ENCODE data around the gene HTR4. TPM values are rescaled to one million over a fixed set of nuclear protein-coding genes. Genes with fewer than 3 reads are reported as not detected.

HTR4 gene
- total RNA-seq, 2 donors from 2014 or later, result 4.3 to 7.9 TPM

DNA sequence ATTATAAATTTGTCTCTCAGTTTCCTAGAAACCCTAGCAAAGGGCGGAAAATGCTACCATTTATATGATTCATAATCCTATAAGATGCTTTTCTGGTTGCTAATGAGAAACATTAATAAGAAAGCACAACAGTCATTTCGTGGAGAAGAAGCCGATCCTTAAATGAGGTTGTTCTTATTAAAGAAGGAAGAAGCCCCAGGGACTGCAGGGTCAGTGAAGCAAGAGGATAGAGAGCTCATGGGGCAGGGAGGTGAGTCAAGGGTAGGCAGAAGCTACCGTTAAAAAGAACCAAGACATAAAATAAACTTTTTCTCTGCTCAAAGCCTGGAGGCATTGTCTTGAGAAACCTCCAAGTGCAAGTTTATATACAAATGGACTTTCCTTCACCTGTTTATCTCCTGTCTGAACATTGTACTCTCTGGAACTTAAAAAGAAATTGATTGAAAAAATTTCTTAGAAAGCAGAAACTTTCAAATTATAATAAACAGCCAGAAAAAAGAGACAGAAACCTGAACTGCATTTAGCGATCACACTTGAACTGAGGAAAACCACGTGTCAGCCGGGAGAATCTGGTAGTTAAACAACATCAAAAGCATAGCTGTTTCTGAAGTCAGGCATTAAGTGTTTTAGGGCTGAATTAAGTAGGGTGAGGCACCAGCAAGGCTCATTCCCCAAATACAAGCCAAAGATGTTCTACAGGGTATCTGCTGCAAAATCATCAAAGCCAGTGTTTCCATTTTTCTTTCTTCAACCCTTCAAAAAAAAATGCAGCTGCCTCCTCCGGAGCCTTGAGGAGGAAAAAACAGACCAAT lies 21.9 kb downstream of the HTR4 start:
- H3K27ac ChIP-seq, result no peak overlapping the region
- DNase-seq (ENCODE audit: low spot score), result no peak

DNA sequence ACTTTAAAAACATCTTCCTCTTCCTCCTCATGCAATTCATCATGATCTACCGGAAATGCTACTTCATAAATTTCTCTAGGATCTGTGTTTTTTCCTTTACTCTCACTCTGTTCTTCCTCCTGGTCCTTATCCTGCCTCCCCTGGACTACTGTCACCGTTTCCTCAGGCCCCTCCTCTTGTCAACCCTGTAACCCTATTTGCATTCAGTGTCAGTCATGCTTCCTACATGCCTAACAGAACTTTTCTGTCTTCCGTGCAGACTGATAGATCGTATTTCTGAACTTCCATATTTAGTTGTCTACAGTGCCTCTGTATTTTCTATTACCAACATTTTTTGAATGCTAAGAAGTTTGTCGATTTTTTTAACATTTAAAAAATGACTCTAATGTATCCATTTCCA lies 27.3 kb downstream of the HTR4 start:
- no peak for DNase-seq (ENCODE audit: low spot score)
- H3K4me1 ChIP-seq, result no peaks in the 10 kb centered on the region
- TF ChIP-seq, protein P1, sequence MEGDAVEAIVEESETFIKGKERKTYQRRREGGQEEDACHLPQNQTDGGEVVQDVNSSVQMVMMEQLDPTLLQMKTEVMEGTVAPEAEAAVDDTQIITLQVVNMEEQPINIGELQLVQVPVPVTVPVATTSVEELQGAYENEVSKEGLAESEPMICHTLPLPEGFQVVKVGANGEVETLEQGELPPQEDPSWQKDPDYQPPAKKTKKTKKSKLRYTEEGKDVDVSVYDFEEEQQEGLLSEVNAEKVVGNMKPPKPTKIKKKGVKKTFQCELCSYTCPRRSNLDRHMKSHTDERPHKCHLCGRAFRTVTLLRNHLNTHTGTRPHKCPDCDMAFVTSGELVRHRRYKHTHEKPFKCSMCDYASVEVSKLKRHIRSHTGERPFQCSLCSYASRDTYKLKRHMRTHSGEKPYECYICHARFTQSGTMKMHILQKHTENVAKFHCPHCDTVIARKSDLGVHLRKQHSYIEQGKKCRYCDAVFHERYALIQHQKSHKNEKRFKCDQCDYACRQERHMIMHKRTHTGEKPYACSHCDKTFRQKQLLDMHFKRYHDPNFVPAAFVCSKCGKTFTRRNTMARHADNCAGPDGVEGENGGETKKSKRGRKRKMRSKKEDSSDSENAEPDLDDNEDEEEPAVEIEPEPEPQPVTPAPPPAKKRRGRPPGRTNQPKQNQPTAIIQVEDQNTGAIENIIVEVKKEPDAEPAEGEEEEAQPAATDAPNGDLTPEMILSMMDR (IDR thresholded peaks at IDR 0.05), result no peak
- no peaks in the 10 kb centered on the region for H3K36me3 ChIP-seq
- H3K27ac ChIP-seq, result no peak overlapping the region
- no peaks in the 10 kb centered on the region for H3K27me3 ChIP-seq
- H3K9me3 ChIP-seq, result no peaks in the 10 kb centered on the region
- H3K4me3 ChIP-seq, result no peak overlapping the region

More for the DNA sequence above, 21.9 kb downstream of the HTR4 start:
- Histone ChIP-seq H3K4me3 (no peak overlapping the region), H3K27me3 (no peaks in the 10 kb centered on the region), H3K4me1 (no peaks in the 10 kb centered on the region), H3K9me3 (no peaks in the 10 kb centered on the region), H3K36me3 (no peaks in the 10 kb centered on the region)
- TF ChIP-seq, protein P1 (IDR thresholded peaks at IDR 0.05), result no peak

DNA sequence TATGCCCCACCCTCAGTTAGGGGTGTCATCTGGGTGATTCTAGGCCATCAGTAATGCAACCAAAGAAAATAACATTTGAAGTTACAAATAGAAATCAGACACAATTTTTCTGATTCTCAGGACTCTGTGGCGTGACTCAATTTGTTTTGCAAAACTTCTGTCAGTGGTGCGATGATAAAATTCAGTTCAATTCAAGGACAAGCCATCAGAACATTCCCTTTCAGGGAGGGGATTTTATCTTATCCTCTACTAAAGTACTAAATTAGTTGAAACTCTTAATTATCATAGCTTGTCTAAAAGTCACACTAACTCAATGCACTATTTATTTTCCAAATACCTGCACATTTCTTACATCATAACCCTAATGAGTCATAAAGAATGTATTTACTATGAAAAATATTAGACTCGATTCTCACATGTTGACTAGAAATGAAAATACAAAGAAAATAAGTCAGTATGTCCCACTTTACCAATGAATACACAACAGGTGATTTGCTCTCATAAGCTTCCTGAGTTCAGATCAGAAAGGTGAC lies 28.2 kb downstream of the HTR4 start:
- Histone ChIP-seq H3K27me3 (no peaks in the 10 kb centered on the region), H3K4me1 (no peaks in the 10 kb centered on the region), H3K36me3 (no peaks in the 10 kb centered on the region), H3K4me3 (no peak overlapping the region), H3K9me3 (no peaks in the 10 kb centered on the region), H3K27ac (no peak overlapping the region)
- TF ChIP-seq, protein P1 (IDR thresholded peaks at IDR 0.05), result no peak
- DNase-seq (ENCODE audit: low spot score), result no peak

DNA sequence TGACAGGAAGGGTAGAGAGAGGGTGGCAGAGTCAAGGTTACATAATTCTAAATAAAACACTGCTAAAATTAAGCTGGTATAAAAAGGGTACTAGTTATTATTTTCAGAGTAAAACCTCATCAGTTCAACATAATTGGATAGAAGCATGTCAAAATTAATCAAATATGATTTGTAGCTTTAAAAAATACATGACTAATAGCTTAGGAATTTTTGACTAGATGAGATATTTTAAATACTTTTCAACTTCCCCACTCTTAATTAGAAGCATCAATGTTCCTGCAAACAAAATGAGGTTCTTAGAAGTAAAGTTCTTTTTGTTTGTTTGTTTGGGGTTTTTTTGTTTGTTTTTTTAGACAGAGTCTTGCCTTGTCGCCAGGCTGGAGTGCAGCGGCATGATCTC lies 29.1 kb downstream of the HTR4 start:
- DNase-seq (ENCODE audit: low spot score), result no peak
- Histone ChIP-seq H3K4me3 (no peak overlapping the region), H3K4me1 (no peaks in the 10 kb centered on the region), H3K36me3 (no peaks in the 10 kb centered on the region), H3K9me3 (no peaks in the 10 kb centered on the region), H3K27ac (no peak overlapping the region), H3K27me3 (no peaks in the 10 kb centered on the region)
- TF ChIP-seq, protein P1 (IDR thresholded peaks at IDR 0.05), result no peak

DNA sequence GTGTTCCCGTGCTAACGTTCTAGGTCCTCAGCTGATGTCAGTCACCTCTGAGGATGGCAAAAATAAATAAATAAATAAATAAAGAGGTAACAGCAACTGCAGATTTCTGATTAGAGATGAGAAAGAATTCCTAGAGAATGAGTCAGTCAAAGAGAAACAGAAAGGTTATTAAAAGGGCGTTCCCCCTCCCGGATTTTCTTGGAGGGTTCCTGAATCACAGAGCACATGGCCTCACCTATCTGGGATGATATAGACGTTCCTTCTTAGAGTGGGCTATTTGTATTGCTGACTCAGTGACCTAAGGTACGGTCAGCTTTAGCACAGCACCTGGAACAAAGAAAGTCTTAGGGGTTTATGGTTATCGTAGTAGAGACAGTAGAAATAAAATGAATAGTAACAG lies 30.6 kb downstream of the HTR4 start:
- H3K27ac ChIP-seq, result no peak overlapping the region
- no peak for DNase-seq (ENCODE audit: low spot score)

More for the DNA sequence above, 30.6 kb downstream of the HTR4 start:
- Histone ChIP-seq H3K9me3 (no peaks in the 10 kb centered on the region), H3K4me1 (no peaks in the 10 kb centered on the region), H3K27me3 (no peaks in the 10 kb centered on the region), H3K4me3 (no peak overlapping the region), H3K36me3 (no peaks in the 10 kb centered on the region)
- TF ChIP-seq, protein P1 (IDR thresholded peaks at IDR 0.05), result no peak
